ES-I3 (cell line): Measurements from ENCODE around the gene WFDC11.
"Not testable (repeated sequence)": the region's sequence is repeated elsewhere in the genome, so short reads cannot be mapped to it uniquely, and the experiment has no call there.

Experiments
- H3K36me3 ChIP-seq: 2 replicates; pipeline ENCODE4 v1.6.1; 2013; ENCODE audit warnings: mild to moderate bottlenecking, low read length, control low read depth, moderate library complexity; ENCODE audit not compliant: insufficient read depth
- H3K4me1 ChIP-seq: 2 replicates; pipeline ENCODE4 v1.6.1; 2013; ENCODE audit warnings: mild to moderate bottlenecking, control low read depth, low read length; ENCODE audit not compliant: insufficient read depth
- H3K9ac ChIP-seq: 2 replicates; pipeline ENCODE4 v1.6.1; 2013; ENCODE audit warnings: low read depth, mild to moderate bottlenecking, low read length, moderate library complexity
- H3K9me3 ChIP-seq: 2 replicates; pipeline ENCODE4 v1.6.1; 2013; ENCODE audit warnings: mild to moderate bottlenecking, low read length, moderate library complexity; ENCODE audit not compliant: control insufficient read depth, insufficient read depth

Gene WFDC11

GRCh38 chr20:45646875-45647274 is 23.2 kb downstream of the WFDC11 start:
- H3K4me1 ChIP-seq, result no peaks in the 10 kb centered on the region
- H3K9ac ChIP-seq, result no peak overlapping the region
- peaks cover 3% of the 10 kb centered on the region; the same call in 1 of the 2 replicates for H3K9me3 ChIP-seq
- H3K36me3 ChIP-seq, result no peaks in the 10 kb centered on the region

DNA sequence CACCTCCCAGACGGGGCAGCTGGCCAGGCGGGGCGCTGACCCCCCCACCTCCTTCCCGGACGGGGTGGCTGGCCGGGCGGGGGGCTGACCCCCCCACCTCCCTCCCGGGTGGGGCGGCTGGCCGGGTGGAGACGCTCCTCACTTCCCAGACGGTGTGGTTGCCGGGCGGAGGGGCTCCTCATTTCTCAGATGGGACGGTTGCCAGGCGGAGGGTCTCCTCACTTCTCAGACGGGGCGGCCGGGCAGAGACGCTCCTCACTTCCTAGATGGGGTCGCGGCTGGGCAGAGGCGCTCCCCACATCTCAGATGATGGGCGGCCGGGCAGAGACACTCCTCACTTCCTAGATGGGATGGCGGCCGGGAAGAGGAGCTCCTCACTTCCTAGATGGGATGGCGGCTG is 24.2 kb downstream of the WFDC11 start:
- not testable (repeated sequence) for H3K36me3 ChIP-seq

DNA sequence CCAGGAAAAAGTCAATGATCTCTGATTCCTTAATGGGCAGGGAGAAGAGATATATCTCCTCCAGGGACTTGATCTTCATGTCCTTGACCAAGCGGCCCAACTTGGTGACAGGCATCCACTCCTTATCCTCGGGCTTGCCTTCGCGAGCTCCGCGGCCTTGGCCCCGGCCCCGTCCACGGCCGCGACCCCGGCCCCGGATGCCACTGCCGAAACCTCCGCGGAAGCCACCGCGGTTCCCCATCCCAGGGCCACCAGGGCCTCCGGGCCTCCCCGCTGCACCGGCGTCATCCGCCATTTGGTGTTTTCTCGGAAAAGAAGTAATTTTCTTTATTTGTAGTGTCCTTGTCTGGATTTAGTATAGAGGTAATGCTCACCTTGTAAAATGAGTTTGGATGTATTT is 29.0 kb downstream of the WFDC11 start:
- not testable (repeated sequence) for H3K9me3 ChIP-seq, H3K36me3 ChIP-seq, H3K9ac ChIP-seq, H3K4me1 ChIP-seq

More for the DNA sequence above, 24.2 kb downstream of the WFDC11 start:
- not testable (repeated sequence) for H3K4me1 ChIP-seq, H3K9me3 ChIP-seq, H3K9ac ChIP-seq

GRCh38 chr20:45639687-45640086 is 30.4 kb downstream of the WFDC11 start:
- Histone ChIP-seq H3K36me3 (no peaks in the 10 kb centered on the region), H3K4me1 (no peaks in the 10 kb centered on the region), H3K9ac (no peak overlapping the region), H3K9me3 (no peaks in the 10 kb centered on the region; the same call in 1 of the 2 replicates)

DNA sequence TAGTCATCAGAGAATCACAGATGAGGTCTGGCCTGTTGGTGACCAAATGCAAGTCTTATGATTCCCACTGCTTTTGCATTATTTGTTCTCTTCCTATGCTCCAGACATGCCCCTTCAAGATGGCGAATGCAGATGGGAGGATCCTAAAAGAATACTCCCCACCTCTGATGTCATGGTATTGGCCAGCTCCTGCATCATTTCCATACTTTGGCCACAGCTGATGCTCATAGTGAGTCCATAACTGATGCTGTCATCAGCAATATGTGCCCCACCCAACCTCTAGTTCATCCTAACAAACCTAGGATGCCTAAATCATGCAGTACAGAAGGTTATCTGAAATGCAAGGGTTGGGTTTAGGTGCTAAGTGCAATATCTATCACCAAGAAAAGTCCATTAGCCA is 33.5 kb downstream of the WFDC11 start:
- Histone ChIP-seq H3K9me3 (no peaks in the 10 kb centered on the region; the same call in 1 of the 2 replicates), H3K4me1 (no peaks in the 10 kb centered on the region), H3K9ac (no peak overlapping the region), H3K36me3 (no peaks in the 10 kb centered on the region)

GRCh38 chr20:45631184-45631583 is 38.9 kb downstream of the WFDC11 start, which contains the start of gene WFDC9:
WFDC9 (minus strand) TSS chr20:45631284; CDS start chr20:45610181, 21,103 bp downstream.
- Histone ChIP-seq H3K9me3 (no peaks in the 10 kb centered on the region), H3K36me3 (no peaks in the 10 kb centered on the region), H3K9ac (no peak within 1 kb of the TSS), H3K4me1 (no peaks in the 10 kb centered on the region)

DNA sequence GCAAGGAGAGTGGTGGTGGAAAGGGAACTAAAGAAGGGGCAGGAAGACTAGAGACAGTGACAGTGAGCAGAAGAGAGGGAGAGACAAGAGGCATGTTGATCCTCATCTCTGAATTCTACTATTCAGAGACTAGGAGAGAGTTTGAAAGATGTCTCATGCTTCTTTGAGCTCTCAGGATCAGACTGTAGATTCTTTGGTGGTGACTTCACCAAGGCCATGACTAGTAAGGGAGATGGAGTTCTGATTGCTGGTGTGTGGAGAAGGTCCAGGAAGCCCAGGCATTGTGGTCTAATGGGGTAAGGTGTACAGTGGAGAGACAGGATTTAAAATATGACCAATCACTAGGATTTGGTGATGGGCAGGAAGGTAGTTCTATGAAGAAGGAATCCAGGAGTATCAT is 39.7 kb downstream of the WFDC11 start:
- H3K36me3 ChIP-seq, result no peaks in the 10 kb centered on the region

GRCh38 chr20:45629496-45630100 is 40.4 kb downstream of the WFDC11 start, which contains the start of gene WFDC10A:
WFDC10A (plus strand) TSS chr20:45629739; CDS start chr20:45629814, 75 bp downstream.
- no peaks in the 10 kb centered on the region for H3K36me3 ChIP-seq
- no peaks in the 10 kb centered on the region for H3K9me3 ChIP-seq
- no peaks in the 10 kb centered on the region for H3K4me1 ChIP-seq
- no peak within 1 kb of the TSS for H3K9ac ChIP-seq

More for the DNA sequence above, 39.7 kb downstream of the WFDC11 start:
- Histone ChIP-seq H3K9me3 (no peaks in the 10 kb centered on the region), H3K4me1 (no peaks in the 10 kb centered on the region), H3K9ac (no peak overlapping the region)

GRCh38 chr20:45626540-45626939 is 43.5 kb downstream of the WFDC11 start:
- H3K9me3 ChIP-seq, result no peaks in the 10 kb centered on the region
- no peaks in the 10 kb centered on the region for H3K36me3 ChIP-seq
- H3K4me1 ChIP-seq, result no peaks in the 10 kb centered on the region
- no peak overlapping the region for H3K9ac ChIP-seq

DNA sequence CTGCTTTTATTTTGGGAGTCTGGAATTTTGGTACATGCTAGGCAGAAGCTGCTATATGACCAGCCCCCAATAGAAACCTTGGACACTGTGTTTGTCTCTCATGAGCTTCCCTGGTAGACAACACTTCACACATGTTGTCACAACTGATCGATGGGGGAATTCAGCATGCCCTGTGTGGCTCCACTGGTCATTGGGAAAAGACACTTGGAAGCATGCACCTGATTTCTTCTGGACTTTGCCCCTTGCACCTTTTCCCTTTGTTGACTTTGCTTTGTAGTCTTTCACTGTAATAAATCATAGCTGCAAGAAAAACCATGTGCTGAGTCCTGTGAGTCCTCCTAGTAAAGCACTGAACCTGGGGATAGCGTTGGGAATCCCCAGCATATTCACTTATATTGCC is 48.4 kb downstream of the WFDC11 start:
- H3K4me1 ChIP-seq, result no peaks in the 10 kb centered on the region
- H3K9ac ChIP-seq, result no peak overlapping the region
- H3K9me3 ChIP-seq, result no peaks in the 10 kb centered on the region
- H3K36me3 ChIP-seq, result no peaks in the 10 kb centered on the region

- H3K36me3 ChIP-seq, result no peaks in the 10 kb centered on the region
- H3K9me3 ChIP-seq, result no peaks in the 10 kb centered on the region
- H3K9ac ChIP-seq, result no peak overlapping the region
- no peaks in the 10 kb centered on the region for H3K4me1 ChIP-seq
Measured at GRCh38 chr20:45617591-45617990, 52.4 kb downstream of the WFDC11 start.

GRCh38 chr20:45612314-45612713 is 57.7 kb downstream of the WFDC11 start:
- no peaks in the 10 kb centered on the region for H3K36me3 ChIP-seq
- no peak overlapping the region for H3K9ac ChIP-seq
- H3K9me3 ChIP-seq, result no peaks in the 10 kb centered on the region; the same call in 1 of the 2 replicates
- peaks cover 4% of the 10 kb centered on the region; the same call in 1 of the 2 replicates for H3K4me1 ChIP-seq

DNA sequence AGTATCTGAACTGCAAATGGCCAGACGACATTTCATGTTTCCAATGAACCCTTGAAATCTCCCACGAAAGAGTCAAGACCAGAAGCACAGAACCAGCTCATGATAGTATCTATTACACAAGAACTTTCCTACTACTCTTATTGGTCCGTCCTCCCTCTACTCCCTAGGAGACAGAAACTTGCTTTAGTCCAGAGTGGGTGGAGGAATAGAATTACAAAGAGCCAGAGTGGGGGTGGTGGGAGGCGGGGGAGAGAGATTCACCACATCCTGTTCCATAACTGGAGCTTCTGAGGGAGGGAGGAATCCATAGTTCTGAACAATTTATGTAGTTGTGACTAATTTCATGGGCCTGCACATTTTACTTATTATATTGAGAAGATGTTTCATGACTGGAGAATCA is 59.0 kb downstream of the WFDC11 start:
- peaks cover 4% of the 10 kb centered on the region; the same call in 1 of the 2 replicates for H3K4me1 ChIP-seq
- H3K9ac ChIP-seq, result no peak overlapping the region
- no peaks in the 10 kb centered on the region for H3K36me3 ChIP-seq
- H3K9me3 ChIP-seq, result peaks cover 4% of the 10 kb centered on the region

DNA sequence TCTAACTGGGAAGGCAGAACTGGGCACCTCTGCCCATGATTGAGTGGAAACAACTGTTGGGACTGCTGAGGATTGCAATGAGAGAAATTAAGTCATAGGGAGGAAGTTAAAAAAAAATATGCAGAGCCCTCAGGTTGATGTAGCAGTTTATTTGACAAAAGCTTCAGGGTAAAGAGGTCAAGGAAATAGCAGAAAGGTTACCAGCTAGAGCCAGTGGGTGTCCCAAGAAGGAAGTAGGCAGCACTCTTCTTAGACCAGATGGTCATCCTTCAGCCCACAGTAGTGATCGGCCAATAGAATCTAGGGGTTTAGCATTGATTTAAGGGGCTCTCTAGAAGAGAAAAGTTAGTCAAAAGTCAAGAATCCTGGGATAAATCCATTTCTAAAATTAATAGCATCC is 62.2 kb downstream of the WFDC11 start:
- Histone ChIP-seq H3K9me3 (peaks cover 4% of the 10 kb centered on the region), H3K9ac (no peak overlapping the region), H3K36me3 (no peaks in the 10 kb centered on the region)

More for the DNA sequence above, 62.2 kb downstream of the WFDC11 start:
- peaks cover 4% of the 10 kb centered on the region; the same call in 1 of the 2 replicates for H3K4me1 ChIP-seq
